ENCODE results near the gene TIMP1. TPM values are rescaled to one million over a fixed set of nuclear protein-coding genes. Genes with fewer than 3 reads are reported as not detected.

Gene TIMP1
- total RNA-seq, 2 donors from 2014 or later = 63.5 to 74.8 TPM

GRCh38 chrX:47572773-47573340 lies 9.4 kb upstream of the TIMP1 start:
- Histone ChIP-seq H3K9ac (ENCODE audit: extremely low read depth, low read length, poor library complexity, severe bottlenecking) (no peak overlapping the region), H3K4me1 (ENCODE audit: control insufficient read depth, insufficient read depth, low read length) (no peaks in the 10 kb centered on the region), H3K4me3 (ENCODE audit: low read length) (no peak overlapping the region), H3K9me3 (ENCODE audit: control insufficient read depth, low read length) (no peaks in the 10 kb centered on the region), H3K36me3 (ENCODE audit: control insufficient read depth, insufficient read depth, low read length) (peaks cover 9% of the 10 kb centered on the region), H3K27ac (ENCODE audit: low read depth, low read length) (peak overlapping the region; percentile 49), H3K27me3 (ENCODE audit: control insufficient read depth, insufficient read depth, low read length, poor library complexity, severe bottlenecking) (no peaks in the 10 kb centered on the region)
- WGBS, 2 experiments (ENCODE audit: insufficient coverage in 1 of 2, insufficient read length in 1 of 2) = 80 to 85% methylated on average over 1 to 8 of the region's 9 CpGs
- no peak for DNase-seq
- H3K36me3 Mint-ChIP-seq (ENCODE audit: low read depth) = peaks cover 38% of the 10 kb centered on the region
- peak overlapping the region; percentile 63 for H3K4me3 Mint-ChIP-seq
- no peak for TF ChIP-seq CTCF (conservative IDR thresholded peaks at IDR 0.05)
- H3K27me3 Mint-ChIP-seq (ENCODE audit: insufficient read depth) = no peaks in the 10 kb centered on the region
- H3K4me1 Mint-ChIP-seq = peaks cover 10% of the 10 kb centered on the region
- H3K27ac Mint-ChIP-seq = peak overlapping the region; percentile 88
- H3K9me3 Mint-ChIP-seq = peaks cover 82% of the 10 kb centered on the region

GRCh38 chrX:47573341-47574075 lies 8.7 kb upstream of the TIMP1 start:
- H3K4me1 Mint-ChIP-seq = peaks cover 12% of the 10 kb centered on the region
- H3K27ac ChIP-seq (ENCODE audit: low read depth, low read length) = peak overlapping the region; percentile 86
- DNase-seq = peak; percentile 92
- H3K9me3 ChIP-seq (ENCODE audit: control insufficient read depth, low read length) = no peaks in the 10 kb centered on the region
- no peaks in the 10 kb centered on the region for H3K27me3 ChIP-seq (ENCODE audit: control insufficient read depth, insufficient read depth, low read length, poor library complexity, severe bottlenecking)
- H3K9me3 Mint-ChIP-seq = peaks cover 81% of the 10 kb centered on the region
- peaks cover 33% of the 10 kb centered on the region for H3K36me3 Mint-ChIP-seq (ENCODE audit: low read depth)
- peak overlapping the region; percentile 45 for H3K4me3 ChIP-seq (ENCODE audit: low read length)
- peak overlapping the region; percentile 63 for H3K4me3 Mint-ChIP-seq
- H3K27me3 Mint-ChIP-seq (ENCODE audit: insufficient read depth) = no peaks in the 10 kb centered on the region
- H3K4me1 ChIP-seq (ENCODE audit: control insufficient read depth, insufficient read depth, low read length) = no peaks in the 10 kb centered on the region
- peaks cover 3% of the 10 kb centered on the region for H3K36me3 ChIP-seq (ENCODE audit: control insufficient read depth, insufficient read depth, low read length)
- 22% methylated on average over 18 of the region's 20 CpGs; no CpG with 5 or more reads in 1 of the 2 experiments for WGBS, 2 experiments (ENCODE audit: insufficient coverage in 1 of 2, insufficient read length in 1 of 2)
- peak overlapping the region; percentile 88 for H3K27ac Mint-ChIP-seq
- peak overlapping the region; percentile 53 for H3K9ac ChIP-seq (ENCODE audit: extremely low read depth, low read length, poor library complexity, severe bottlenecking)
- TF ChIP-seq CTCF (conservative IDR thresholded peaks at IDR 0.05) = no peak

GRCh38 chrX:47574076-47574546 lies 8.1 kb upstream of the TIMP1 start:
- H3K4me3 ChIP-seq (ENCODE audit: low read length) = peak overlapping the region; percentile 45
- Mint-ChIP-seq H3K27me3 (ENCODE audit: insufficient read depth) (no peaks in the 10 kb centered on the region), H3K27ac (peak overlapping the region; percentile 86), H3K4me3 (peak overlapping the region; percentile 63), H3K36me3 (ENCODE audit: low read depth) (peaks cover 27% of the 10 kb centered on the region), H3K4me1 (peaks cover 12% of the 10 kb centered on the region), H3K9me3 (peaks cover 79% of the 10 kb centered on the region)
- DNase-seq = no peak
- 13% methylated on average over 34 of the region's 41 CpGs; no CpG with 5 or more reads in 1 of the 2 experiments for WGBS, 2 experiments (ENCODE audit: insufficient coverage in 1 of 2, insufficient read length in 1 of 2)
- no peaks in the 10 kb centered on the region for H3K4me1 ChIP-seq (ENCODE audit: control insufficient read depth, insufficient read depth, low read length)
- no peaks in the 10 kb centered on the region for H3K9me3 ChIP-seq (ENCODE audit: control insufficient read depth, low read length)
- peak overlapping the region; percentile 86 for H3K27ac ChIP-seq (ENCODE audit: low read depth, low read length)
- peak overlapping the region; percentile 53 for H3K9ac ChIP-seq (ENCODE audit: extremely low read depth, low read length, poor library complexity, severe bottlenecking)
- TF ChIP-seq CTCF (conservative IDR thresholded peaks at IDR 0.05) = no peak
- no peaks in the 10 kb centered on the region for H3K27me3 ChIP-seq (ENCODE audit: control insufficient read depth, insufficient read depth, low read length, poor library complexity, severe bottlenecking)
- no peaks in the 10 kb centered on the region for H3K36me3 ChIP-seq (ENCODE audit: control insufficient read depth, insufficient read depth, low read length)

All from endodermal cell (in vitro differentiated cells).